Activated naive CD8-positive, alpha-beta T cell treated with anti-CD3 and anti-CD28 coated beads, Interleukin-2, amount 50 U/mL, for 24 hours (primary cell): Measurements from ENCODE around the gene KCNQ1.

Experiments used
- ATAC-seq: fragments of 150-1000 bp; cut with Tn5 transposase; one replicate; pipeline ENCODE4 v1.10.0; 2021
- DNase-seq: peaks from one replicate; pipeline ENCODE4 v3.0.0; 2021
- H3K27ac Mint-ChIP-seq: one replicate; pipeline ENCODE4 v1.8.0; 2021; ENCODE audit warnings: mild to moderate bottlenecking, mixed read lengths
- H3K27me3 Mint-ChIP-seq: one replicate; pipeline ENCODE4 v1.8.0; 2021; ENCODE audit warnings: mixed read lengths
- H3K36me3 Mint-ChIP-seq: one replicate; pipeline ENCODE4 v1.8.0; 2021; ENCODE audit warnings: low read depth, mixed read lengths
- H3K4me1 Mint-ChIP-seq: one replicate; pipeline ENCODE4 v1.8.0; 2021; ENCODE audit warnings: mixed read lengths
- H3K4me3 Mint-ChIP-seq: one replicate; pipeline ENCODE4 v1.8.0; 2021; ENCODE audit warnings: mild to moderate bottlenecking, moderate library complexity, mixed read lengths
- H3K9me3 Mint-ChIP-seq: one replicate; pipeline ENCODE4 v1.8.0; 2021; ENCODE audit warnings: mixed read lengths

Gene KCNQ1

DNA sequence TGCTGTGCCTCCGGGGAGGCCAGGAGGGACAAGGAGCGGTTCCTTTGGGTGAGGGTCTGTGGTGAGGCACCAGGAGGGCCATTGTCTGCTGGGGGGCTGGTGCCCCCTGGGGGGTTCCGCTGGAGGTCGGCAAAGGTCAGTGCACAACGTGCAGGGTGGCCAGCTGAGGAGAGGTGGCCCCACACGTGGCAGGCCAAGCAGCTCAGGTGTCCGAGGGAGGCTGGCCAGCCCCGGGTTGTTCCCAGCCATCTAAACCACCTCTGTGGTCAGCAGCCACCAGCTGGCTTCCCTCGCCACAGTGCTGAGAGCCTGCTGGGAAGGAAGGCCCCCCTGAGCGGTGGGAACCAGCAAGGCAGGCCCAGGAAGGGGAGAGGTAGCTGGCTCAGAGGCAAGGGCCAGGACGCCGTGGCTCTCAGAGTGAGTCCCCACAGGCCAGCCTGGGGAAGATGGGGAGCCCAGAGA lies 40.0 kb upstream of the KCNQ1 start:
- Mint-ChIP-seq H3K4me3 (no peak overlapping the region), H3K36me3 (no peaks in the 10 kb centered on the region), H3K9me3 (no peaks in the 10 kb centered on the region), H3K4me1 (peaks cover 15% of the 10 kb centered on the region), H3K27me3 (no peaks in the 10 kb centered on the region), H3K27ac (no peak overlapping the region)
- ATAC-seq (no peak), DNase-seq (no peak)

DNA sequence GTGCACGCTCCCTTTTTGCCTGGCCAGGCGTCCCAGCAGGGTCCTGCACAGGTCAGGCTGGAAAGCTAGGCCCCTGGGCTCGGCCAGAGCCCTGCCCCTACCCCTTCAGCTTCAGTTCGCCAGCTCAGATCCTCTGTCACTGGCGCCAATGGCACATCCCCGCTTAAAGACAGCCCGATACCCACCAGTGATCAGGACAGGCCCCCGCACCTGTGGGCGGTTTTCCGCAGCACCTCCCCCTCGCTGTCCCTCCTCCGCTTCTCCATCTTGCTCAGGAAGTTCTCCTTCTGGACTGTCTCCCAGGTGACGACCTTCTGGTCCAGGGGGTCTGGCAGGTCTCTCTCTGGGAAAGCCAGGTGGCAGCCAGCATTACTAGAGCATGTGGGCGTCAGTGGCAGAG lies 38.4 kb upstream of the KCNQ1 start:
- Mint-ChIP-seq H3K36me3 (no peaks in the 10 kb centered on the region), H3K27me3 (peaks cover 1% of the 10 kb centered on the region), H3K4me1 (peaks cover 11% of the 10 kb centered on the region), H3K27ac (no peak overlapping the region), H3K9me3 (no peaks in the 10 kb centered on the region), H3K4me3 (no peak overlapping the region)
- DNase-seq (no peak), ATAC-seq (no peak)

GRCh38 chr11:2406878-2407410 lies 37.9 kb upstream of the KCNQ1 start:
- no peaks in the 10 kb centered on the region for H3K9me3 Mint-ChIP-seq
- peaks cover 8% of the 10 kb centered on the region for H3K4me1 Mint-ChIP-seq
- H3K27ac Mint-ChIP-seq, result no peak overlapping the region
- no peak for DNase-seq
- ATAC-seq, result no peak
- H3K36me3 Mint-ChIP-seq, result no peaks in the 10 kb centered on the region
- no peak overlapping the region for H3K4me3 Mint-ChIP-seq
- H3K27me3 Mint-ChIP-seq, result peaks cover 1% of the 10 kb centered on the region

GRCh38 chr11:2408671-2409070 lies 36.1 kb upstream of the KCNQ1 start:
- Mint-ChIP-seq H3K9me3 (no peaks in the 10 kb centered on the region), H3K36me3 (no peaks in the 10 kb centered on the region), H3K4me1 (no peaks in the 10 kb centered on the region), H3K4me3 (no peak overlapping the region), H3K27ac (no peak overlapping the region), H3K27me3 (peaks cover 1% of the 10 kb centered on the region)
- DNase-seq, result no peak
- no peak for ATAC-seq

- H3K27ac Mint-ChIP-seq, result no peak overlapping the region
- peaks cover 1% of the 10 kb centered on the region for H3K27me3 Mint-ChIP-seq
- H3K4me3 Mint-ChIP-seq, result no peak overlapping the region
- H3K9me3 Mint-ChIP-seq, result no peaks in the 10 kb centered on the region
- DNase-seq (no peak), ATAC-seq (no peak)
- H3K36me3 Mint-ChIP-seq, result no peaks in the 10 kb centered on the region
- no peaks in the 10 kb centered on the region for H3K4me1 Mint-ChIP-seq
Observed at GRCh38 chr11:2409126-2409525, 35.7 kb upstream of the KCNQ1 start.

DNA sequence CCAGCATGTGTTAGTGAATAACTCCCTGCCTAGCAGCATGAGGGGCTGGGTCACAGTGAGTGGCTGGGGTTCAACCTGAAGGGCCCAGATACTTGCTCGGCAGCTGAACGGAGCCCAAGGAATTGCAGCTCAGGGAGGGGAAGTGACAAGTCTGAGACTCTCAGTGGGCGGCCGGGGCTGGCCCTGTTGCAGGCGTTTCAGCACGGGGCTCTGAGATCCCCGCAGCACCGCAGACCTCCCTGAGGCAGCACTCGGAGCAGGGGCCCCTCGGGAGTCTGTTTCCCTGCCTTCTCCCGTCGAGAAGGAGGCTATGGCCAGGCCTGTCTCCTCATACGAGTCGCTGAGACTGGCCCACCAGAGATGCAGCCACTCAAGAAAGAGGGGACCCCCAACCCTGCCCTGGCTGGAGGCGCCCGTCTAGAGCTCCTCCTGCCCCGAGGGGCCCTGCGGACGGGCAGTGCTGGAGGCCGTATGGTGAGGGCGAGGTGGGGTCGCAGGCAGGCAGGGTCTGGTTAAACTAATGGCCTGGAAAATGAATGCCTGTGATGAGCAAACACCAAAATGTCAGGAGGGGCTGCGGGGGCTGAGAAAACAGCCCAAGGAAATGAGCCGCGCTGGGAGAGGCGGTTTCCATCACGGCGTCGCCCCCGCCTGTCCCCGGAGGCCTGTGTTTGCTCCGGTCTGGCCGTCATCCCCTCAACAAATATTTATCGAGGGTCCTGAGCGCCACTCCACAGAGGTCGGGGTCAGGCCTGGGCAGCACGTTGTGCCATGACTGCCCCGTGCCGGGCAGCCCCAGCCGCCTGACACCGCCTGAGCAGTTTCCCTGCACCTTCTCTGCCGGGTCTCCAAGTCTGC lies 35.0 kb upstream of the KCNQ1 start:
- no peak overlapping the region for H3K27ac Mint-ChIP-seq
- ATAC-seq, result no peak
- H3K9me3 Mint-ChIP-seq, result no peaks in the 10 kb centered on the region
- H3K27me3 Mint-ChIP-seq, result peaks cover 1% of the 10 kb centered on the region
- H3K4me1 Mint-ChIP-seq, result no peaks in the 10 kb centered on the region
- no peak overlapping the region for H3K4me3 Mint-ChIP-seq
- DNase-seq, result no peak
- no peaks in the 10 kb centered on the region for H3K36me3 Mint-ChIP-seq

- peaks cover 1% of the 10 kb centered on the region for H3K27me3 Mint-ChIP-seq
- no peaks in the 10 kb centered on the region for H3K36me3 Mint-ChIP-seq
- no peak for DNase-seq
- H3K27ac Mint-ChIP-seq, result no peak overlapping the region
- no peaks in the 10 kb centered on the region for H3K4me1 Mint-ChIP-seq
- no peak for ATAC-seq
- no peak overlapping the region for H3K4me3 Mint-ChIP-seq
- H3K9me3 Mint-ChIP-seq, result no peaks in the 10 kb centered on the region
Observed at GRCh38 chr11:2410616-2411015, 34.2 kb upstream of the KCNQ1 start.

- ATAC-seq, result no peak
- no peak for DNase-seq
- Mint-ChIP-seq H3K27ac (no peak overlapping the region), H3K36me3 (no peaks in the 10 kb centered on the region), H3K9me3 (no peaks in the 10 kb centered on the region), H3K4me1 (no peaks in the 10 kb centered on the region), H3K4me3 (no peak overlapping the region), H3K27me3 (peaks cover 1% of the 10 kb centered on the region)
Observed at GRCh38 chr11:2411446-2412305, 33.1 kb upstream of the KCNQ1 start.

DNA sequence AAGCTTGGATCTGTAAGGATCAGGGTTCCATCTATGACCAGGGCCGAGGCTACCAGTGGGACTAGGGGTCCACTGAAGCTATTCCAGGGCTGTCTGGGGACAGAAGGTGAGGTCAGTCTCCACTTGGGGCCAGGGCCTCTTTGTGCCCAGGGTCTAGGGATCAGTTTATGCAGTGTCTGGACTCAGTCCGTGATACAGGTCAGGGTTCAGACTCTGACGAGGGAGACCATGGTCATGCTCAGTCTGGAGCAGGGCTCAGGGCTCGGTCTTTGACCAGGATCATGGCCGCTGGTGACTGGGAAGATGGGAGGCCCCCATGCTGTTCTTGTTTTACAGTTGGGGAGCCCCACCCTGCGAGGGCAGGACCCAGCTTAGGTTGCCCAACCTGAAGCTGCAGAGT lies 32.5 kb upstream of the KCNQ1 start:
- H3K4me1 Mint-ChIP-seq, result no peaks in the 10 kb centered on the region
- no peak overlapping the region for H3K27ac Mint-ChIP-seq
- H3K27me3 Mint-ChIP-seq, result peaks cover 1% of the 10 kb centered on the region
- H3K36me3 Mint-ChIP-seq, result no peaks in the 10 kb centered on the region
- ATAC-seq, result no peak
- no peak for DNase-seq
- H3K4me3 Mint-ChIP-seq, result no peak overlapping the region
- H3K9me3 Mint-ChIP-seq, result no peaks in the 10 kb centered on the region

- Mint-ChIP-seq H3K4me3 (no peak overlapping the region), H3K27me3 (peaks cover 1% of the 10 kb centered on the region), H3K36me3 (no peaks in the 10 kb centered on the region), H3K4me1 (no peaks in the 10 kb centered on the region), H3K9me3 (no peaks in the 10 kb centered on the region), H3K27ac (no peak overlapping the region)
- no peak for DNase-seq
- no peak for ATAC-seq
Observed at GRCh38 chr11:2413742-2414579, 30.8 kb upstream of the KCNQ1 start.

- H3K27me3 Mint-ChIP-seq, result peaks cover 1% of the 10 kb centered on the region
- no peak for ATAC-seq
- H3K9me3 Mint-ChIP-seq, result no peaks in the 10 kb centered on the region
- no peaks in the 10 kb centered on the region for H3K4me1 Mint-ChIP-seq
- no peak overlapping the region for H3K4me3 Mint-ChIP-seq
- no peak overlapping the region for H3K27ac Mint-ChIP-seq
- no peak for DNase-seq
- H3K36me3 Mint-ChIP-seq, result no peaks in the 10 kb centered on the region
Observed at GRCh38 chr11:2414616-2415015, 30.2 kb upstream of the KCNQ1 start.

GRCh38 chr11:2415171-2415570 lies 29.6 kb upstream of the KCNQ1 start:
- H3K36me3 Mint-ChIP-seq, result no peaks in the 10 kb centered on the region
- ATAC-seq (no peak), DNase-seq (no peak)
- H3K27me3 Mint-ChIP-seq, result peaks cover 1% of the 10 kb centered on the region
- peaks cover 2% of the 10 kb centered on the region for H3K4me1 Mint-ChIP-seq
- no peaks in the 10 kb centered on the region for H3K9me3 Mint-ChIP-seq
- H3K4me3 Mint-ChIP-seq, result no peak overlapping the region
- no peak overlapping the region for H3K27ac Mint-ChIP-seq

- H3K27me3 Mint-ChIP-seq, result peaks cover 1% of the 10 kb centered on the region
- H3K4me1 Mint-ChIP-seq, result peaks cover 2% of the 10 kb centered on the region
- H3K36me3 Mint-ChIP-seq, result no peaks in the 10 kb centered on the region
- no peak for ATAC-seq
- H3K9me3 Mint-ChIP-seq, result no peaks in the 10 kb centered on the region
- DNase-seq, result no peak
- no peak overlapping the region for H3K27ac Mint-ChIP-seq
- no peak overlapping the region for H3K4me3 Mint-ChIP-seq
Observed at GRCh38 chr11:2415601-2416380, 29.0 kb upstream of the KCNQ1 start.
